Measurements from ENCODE around the gene CDH8.
"Not testable (repeated sequence)": the region's sequence is repeated elsewhere in the genome, so short reads cannot be mapped to it uniquely, and the experiment has no call there.

The CDH8 gene

DNA sequence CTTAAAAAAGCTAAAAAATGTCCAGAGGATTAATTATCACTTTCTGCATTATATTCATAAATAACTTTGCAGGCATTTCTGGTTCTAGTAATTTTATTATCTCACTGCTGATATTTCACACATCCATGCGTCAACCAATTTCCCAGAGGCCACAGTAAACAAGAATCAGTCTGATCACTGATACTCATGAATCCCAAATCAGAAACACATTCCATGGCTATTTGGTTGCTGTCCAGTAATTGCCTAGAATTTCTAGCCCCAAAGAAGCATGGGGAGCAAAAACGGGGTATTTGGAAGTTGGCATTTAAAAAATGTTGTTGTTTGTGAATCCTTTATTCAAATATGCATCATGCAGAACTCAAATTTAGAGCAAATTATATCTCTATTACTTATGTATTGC, 244.8 kb downstream of the CDH8 start:
- TF ChIP-seq, protein P1, sequence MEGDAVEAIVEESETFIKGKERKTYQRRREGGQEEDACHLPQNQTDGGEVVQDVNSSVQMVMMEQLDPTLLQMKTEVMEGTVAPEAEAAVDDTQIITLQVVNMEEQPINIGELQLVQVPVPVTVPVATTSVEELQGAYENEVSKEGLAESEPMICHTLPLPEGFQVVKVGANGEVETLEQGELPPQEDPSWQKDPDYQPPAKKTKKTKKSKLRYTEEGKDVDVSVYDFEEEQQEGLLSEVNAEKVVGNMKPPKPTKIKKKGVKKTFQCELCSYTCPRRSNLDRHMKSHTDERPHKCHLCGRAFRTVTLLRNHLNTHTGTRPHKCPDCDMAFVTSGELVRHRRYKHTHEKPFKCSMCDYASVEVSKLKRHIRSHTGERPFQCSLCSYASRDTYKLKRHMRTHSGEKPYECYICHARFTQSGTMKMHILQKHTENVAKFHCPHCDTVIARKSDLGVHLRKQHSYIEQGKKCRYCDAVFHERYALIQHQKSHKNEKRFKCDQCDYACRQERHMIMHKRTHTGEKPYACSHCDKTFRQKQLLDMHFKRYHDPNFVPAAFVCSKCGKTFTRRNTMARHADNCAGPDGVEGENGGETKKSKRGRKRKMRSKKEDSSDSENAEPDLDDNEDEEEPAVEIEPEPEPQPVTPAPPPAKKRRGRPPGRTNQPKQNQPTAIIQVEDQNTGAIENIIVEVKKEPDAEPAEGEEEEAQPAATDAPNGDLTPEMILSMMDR (IDR thresholded peaks at IDR 0.05; ENCODE audit: unreplicated experiment in 3 of 3), result no peak
- H3K27me3 Mint-ChIP-seq (ENCODE audit: low read depth), result no peaks in the 10 kb centered on the region
- no peak overlapping the region for H3K4me3 Mint-ChIP-seq
- no peaks in the 10 kb centered on the region for H3K4me1 Mint-ChIP-seq
- no peaks in the 10 kb centered on the region for H3K36me3 Mint-ChIP-seq (ENCODE audit: low read depth)
- H3K9me3 Mint-ChIP-seq, result peaks cover 4% of the 10 kb centered on the region
- H3K27ac Mint-ChIP-seq, result no peak overlapping the region

DNA sequence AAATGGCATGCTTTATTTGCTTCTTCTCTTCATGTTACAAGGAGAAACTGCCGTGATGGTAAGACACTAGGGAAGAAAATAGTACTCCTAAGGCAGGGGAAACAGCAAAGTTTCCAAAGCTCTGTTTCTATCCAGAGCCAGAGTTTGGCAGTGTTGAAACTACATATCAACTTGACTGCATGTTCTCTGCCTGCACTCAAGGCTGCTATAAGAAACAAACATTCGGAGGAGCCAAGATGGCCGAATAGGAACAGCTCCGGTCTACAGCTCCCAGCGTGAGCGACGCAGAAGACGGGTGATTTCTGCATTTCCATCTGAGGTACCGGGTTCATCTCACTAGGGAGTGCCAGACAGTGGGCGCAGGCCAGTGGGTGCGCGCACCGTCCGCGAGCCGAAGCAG, 254.4 kb downstream of the CDH8 start:
- H3K4me3 Mint-ChIP-seq; H3K27me3 Mint-ChIP-seq (ENCODE audit: low read depth); H3K27ac Mint-ChIP-seq; H3K9me3 Mint-ChIP-seq; H3K36me3 Mint-ChIP-seq (ENCODE audit: low read depth); H3K4me1 Mint-ChIP-seq: not testable (repeated sequence)

DNA sequence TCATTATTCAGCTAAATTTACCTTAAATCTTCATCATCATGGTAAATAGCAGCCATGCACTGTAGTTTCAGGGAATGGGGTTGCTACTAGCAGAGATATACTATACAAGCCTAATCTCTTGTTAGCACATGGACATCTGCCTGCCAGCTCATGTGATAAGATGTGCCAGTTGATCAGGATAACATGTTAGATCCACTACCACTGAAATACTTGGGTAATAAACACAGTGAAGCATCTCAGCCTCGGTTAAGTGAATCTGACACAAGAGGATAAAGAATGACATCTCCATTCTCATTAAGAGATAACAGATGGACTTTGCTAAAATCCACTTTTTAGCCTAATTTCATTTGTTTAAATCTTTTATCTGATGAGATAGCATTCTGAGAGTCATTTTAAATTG, 256.1 kb downstream of the CDH8 start:
- H3K27me3 Mint-ChIP-seq (ENCODE audit: low read depth), result no peaks in the 10 kb centered on the region
- no peak overlapping the region for H3K4me3 Mint-ChIP-seq
- no peaks in the 10 kb centered on the region for H3K36me3 Mint-ChIP-seq (ENCODE audit: low read depth)
- TF ChIP-seq, protein P1 (IDR thresholded peaks at IDR 0.05; ENCODE audit: unreplicated experiment in 3 of 3), result no peak
- no peaks in the 10 kb centered on the region for H3K4me1 Mint-ChIP-seq
- H3K9me3 Mint-ChIP-seq, result peaks cover 4% of the 10 kb centered on the region
- H3K27ac Mint-ChIP-seq, result no peak overlapping the region

DNA sequence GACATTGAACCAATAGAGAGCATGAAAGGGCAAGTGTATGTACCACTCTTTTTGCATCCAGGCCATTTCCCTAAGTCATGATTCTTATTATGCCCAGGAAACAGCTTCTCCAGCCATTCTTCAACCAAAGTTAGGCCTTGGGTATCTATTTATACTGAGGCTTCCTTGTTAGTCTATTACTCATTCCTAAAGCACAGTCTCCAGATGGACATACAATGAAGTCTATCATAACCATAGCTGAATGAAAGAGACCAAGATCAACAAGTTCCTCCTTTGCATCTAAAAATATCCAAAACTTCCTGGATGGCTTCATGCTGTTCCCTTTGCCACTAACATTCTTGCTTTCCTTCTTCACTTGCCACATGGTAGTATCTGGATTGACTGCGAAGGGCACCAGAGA, 265.9 kb downstream of the CDH8 start:
- Mint-ChIP-seq H3K4me3 (no peak overlapping the region), H3K4me1 (no peaks in the 10 kb centered on the region), H3K27me3 (ENCODE audit: low read depth) (no peaks in the 10 kb centered on the region), H3K36me3 (ENCODE audit: low read depth) (no peaks in the 10 kb centered on the region), H3K9me3 (no peaks in the 10 kb centered on the region), H3K27ac (no peak overlapping the region)
- TF ChIP-seq, protein P1 (IDR thresholded peaks at IDR 0.05; ENCODE audit: unreplicated experiment in 3 of 3), result no peak

DNA sequence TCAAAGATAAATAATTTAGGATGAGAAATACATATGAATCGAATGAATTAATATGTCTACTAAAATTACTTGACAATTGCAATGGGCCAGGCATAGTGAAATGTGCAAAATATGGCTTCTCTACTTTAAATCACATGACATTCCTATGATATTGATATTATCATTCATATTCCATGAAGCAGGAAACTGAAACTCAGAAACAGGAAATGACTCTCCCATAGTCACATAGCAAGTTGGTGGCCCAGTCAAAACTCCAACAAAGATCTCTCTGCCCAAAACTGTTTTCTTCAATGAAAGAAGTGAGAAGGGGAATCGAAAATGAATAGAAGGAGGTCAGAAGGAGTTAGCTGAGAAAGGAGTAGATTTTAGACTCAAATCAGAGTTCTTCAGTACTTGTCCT, 272.2 kb downstream of the CDH8 start:
- H3K27me3 Mint-ChIP-seq (ENCODE audit: low read depth), result no peaks in the 10 kb centered on the region
- H3K36me3 Mint-ChIP-seq (ENCODE audit: low read depth), result no peaks in the 10 kb centered on the region
- H3K4me3 Mint-ChIP-seq, result no peak overlapping the region
- H3K9me3 Mint-ChIP-seq, result no peaks in the 10 kb centered on the region
- H3K4me1 Mint-ChIP-seq, result no peaks in the 10 kb centered on the region
- TF ChIP-seq, protein P1 (IDR thresholded peaks at IDR 0.05; ENCODE audit: unreplicated experiment in 3 of 3), result no peak
- H3K27ac Mint-ChIP-seq, result no peak overlapping the region

DNA sequence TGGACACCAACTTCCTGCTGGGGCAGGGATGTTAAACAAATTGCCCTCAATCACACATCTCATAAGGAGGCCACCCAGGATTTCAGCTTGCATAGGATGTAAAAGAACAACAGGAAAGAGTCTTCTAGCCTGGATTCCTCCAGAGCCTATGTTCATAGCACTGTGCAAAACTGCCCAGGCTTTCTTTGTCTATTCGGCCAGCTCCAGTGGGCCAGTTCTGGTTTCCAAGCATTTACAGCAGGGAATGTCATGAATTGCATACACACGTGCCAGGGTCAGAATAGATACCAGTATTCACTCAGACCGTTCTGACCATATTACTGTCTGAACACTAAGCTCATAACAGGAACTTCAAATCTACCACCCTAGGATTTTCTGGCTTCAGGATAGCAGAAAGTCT, 273.2 kb downstream of the CDH8 start:
- H3K4me3 Mint-ChIP-seq, result no peak overlapping the region
- no peaks in the 10 kb centered on the region for H3K4me1 Mint-ChIP-seq
- TF ChIP-seq, protein P1 (IDR thresholded peaks at IDR 0.05; ENCODE audit: unreplicated experiment in 3 of 3), result no peak

More for the DNA sequence above, 273.2 kb downstream of the CDH8 start:
- Mint-ChIP-seq H3K27me3 (ENCODE audit: low read depth) (no peaks in the 10 kb centered on the region), H3K27ac (no peak overlapping the region), H3K36me3 (ENCODE audit: low read depth) (no peaks in the 10 kb centered on the region), H3K9me3 (peaks cover under 1% of the 10 kb centered on the region)
